ENCODE data around the gene ZNF512B. TPM values are rescaled to one million over a fixed set of nuclear protein-coding genes. Genes with fewer than 3 reads are reported as not detected.

ZNF512B gene
- total RNA-seq, 4 donors from 2014 or later = 13.4 to 24.8 (median 19.0) TPM

DNA sequence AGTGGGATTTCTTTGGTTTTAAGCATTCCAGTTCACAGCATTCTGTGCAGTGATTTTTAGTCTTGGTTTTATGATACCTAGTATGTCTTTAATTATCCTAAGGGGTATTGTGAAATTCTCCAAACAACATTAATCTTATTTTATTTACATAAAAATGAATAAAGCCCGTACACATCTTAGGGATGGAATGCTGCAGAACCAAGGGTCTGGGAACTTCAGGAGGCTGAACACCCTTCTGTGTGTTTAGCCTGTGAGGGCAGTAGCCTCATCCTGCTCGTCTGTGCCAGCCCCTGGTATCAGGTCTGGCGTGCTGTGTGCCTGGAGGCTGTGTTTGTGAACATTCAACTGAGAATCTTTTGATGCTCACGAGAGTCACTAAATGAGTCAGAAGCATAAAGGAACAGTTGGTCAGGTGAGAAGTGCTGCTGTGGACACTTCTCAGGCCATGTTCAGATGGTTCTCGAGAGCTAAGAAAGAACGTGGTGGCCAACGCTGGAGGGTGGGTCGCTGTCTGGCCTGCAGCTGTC, 41.0 kb upstream of the ZNF512B start:
- no peaks in the 10 kb centered on the region for H3K4me1 ChIP-seq
- peaks cover 22 to 60% of the 10 kb centered on the region in 2 donors for H3K36me3 ChIP-seq
- no peak for DNase-seq
- H3K4me3 ChIP-seq (replicated peaks in 1 of 3) = no peak overlapping the region
- 92% methylated on average over 8 of the region's 8 CpGs for WGBS, 2 donors
- no peak overlapping the region for H3K27ac ChIP-seq
- H3K9me3 ChIP-seq = no peaks in the 10 kb centered on the region
- H3K27me3 ChIP-seq = no peaks in the 10 kb centered on the region
- TF ChIP-seq CTCF (IDR thresholded peaks at IDR 0.05) (no peak), POLR2A (IDR thresholded peaks at IDR 0.05) (no peak)
- intact Hi-C loops (cut with DNase I) = no loop called here

DNA sequence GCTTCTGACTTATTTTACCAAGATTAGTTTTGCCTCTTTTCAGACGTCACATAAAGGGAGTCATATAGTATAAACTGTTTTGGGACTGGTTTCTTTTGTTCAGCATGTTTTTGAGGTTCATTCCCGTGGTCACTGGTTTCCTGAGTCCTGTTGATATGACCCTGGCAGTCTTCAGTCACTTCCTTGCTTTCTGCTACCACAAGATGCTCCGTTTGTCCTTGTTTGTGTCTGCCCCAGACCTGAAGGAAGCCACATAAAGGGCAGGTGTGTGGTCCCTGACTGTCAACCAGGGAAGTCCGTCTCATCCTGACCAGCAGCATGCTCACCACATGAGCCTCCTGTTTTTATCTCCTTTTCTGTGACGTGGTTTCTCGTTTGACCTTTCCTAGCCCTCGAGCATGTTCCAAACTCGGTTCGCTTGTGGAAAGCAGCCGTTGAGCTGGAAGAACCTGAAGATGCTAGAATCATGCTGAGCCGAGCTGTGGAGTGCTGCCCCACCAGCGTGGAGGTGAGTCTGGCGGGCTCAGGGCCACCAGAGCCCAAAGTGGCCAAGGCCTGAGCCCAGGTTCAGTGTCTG, 40.2 kb upstream of the ZNF512B start:
- TF ChIP-seq CTCF (IDR thresholded peaks at IDR 0.05) = no peak
- TF ChIP-seq POLR2A (IDR thresholded peaks at IDR 0.05) = no peak
- Histone ChIP-seq H3K27ac (no peak overlapping the region), H3K4me3 (replicated peaks in 1 of 3) (no peak overlapping the region), H3K27me3 (no peaks in the 10 kb centered on the region), H3K9me3 (no peaks in the 10 kb centered on the region), H3K36me3 (peaks cover 23 to 54% of the 10 kb centered on the region in 2 donors), H3K4me1 (no peaks in the 10 kb centered on the region)
- no peak for DNase-seq
- intact Hi-C loops (cut with DNase I) = no loop called here
- 93 to 94% methylated on average over 12 to 13 of the region's 13 CpGs for WGBS, 2 donors

DNA sequence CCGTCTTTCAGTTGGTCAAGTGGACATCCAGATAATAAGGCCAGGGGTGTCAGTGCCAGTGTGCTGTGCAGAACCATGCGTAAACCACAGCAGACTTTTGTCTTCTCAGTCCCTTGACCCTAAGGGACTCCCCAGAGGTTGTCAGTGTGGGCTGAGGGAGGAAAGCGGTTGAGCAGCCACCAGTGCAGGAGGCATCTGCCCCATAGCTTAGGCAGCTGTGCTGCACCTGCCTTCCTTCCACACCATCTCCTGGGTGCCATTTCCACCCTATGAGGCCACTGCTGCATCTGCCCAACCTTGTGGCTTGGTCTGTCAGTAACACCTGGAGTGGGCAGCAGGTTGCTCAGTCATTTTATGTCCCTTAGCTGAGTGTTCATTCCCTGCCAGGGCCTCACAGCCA, 37.2 kb upstream of the ZNF512B start:
- Histone ChIP-seq H3K4me3 (replicated peaks in 1 of 3) (no peak overlapping the region), H3K27ac (no peak overlapping the region), H3K36me3 (peaks cover 37 to 62% of the 10 kb centered on the region in 2 donors), H3K9me3 (no peaks in the 10 kb centered on the region), H3K27me3 (no peaks in the 10 kb centered on the region), H3K4me1 (no peaks in the 10 kb centered on the region)
- DNase-seq = no peak
- intact Hi-C loops (cut with DNase I) = no loop called here
- TF ChIP-seq POLR2A (IDR thresholded peaks at IDR 0.05) (no peak), CTCF (IDR thresholded peaks at IDR 0.05) (no peak)
- 90 to 100% methylated on average over 3 of the region's 3 CpGs for WGBS, 2 donors

DNA sequence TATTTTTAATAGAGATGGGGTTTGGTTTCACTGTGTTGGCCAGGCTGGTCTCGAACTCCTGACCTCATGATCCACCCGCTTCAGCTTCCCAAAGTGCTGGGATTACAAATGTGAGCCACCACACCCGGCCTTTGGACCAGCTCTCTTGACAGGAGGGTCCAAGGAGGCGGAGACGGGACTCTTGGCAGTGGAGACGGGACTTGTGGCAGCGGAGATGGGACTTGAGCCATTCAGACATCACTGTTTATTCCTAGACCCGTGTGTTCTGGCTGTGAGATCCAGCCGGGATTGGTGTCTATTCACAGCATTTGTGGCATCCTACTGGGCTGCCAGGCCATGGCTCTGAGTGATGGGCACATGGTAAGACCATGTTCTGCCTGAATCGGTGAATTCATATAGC, 36.8 kb upstream of the ZNF512B start:
- Histone ChIP-seq H3K4me1 (no peaks in the 10 kb centered on the region), H3K36me3 (peaks cover 37 to 64% of the 10 kb centered on the region in 2 donors), H3K9me3 (no peaks in the 10 kb centered on the region), H3K27ac (no peak overlapping the region), H3K27me3 (no peaks in the 10 kb centered on the region), H3K4me3 (replicated peaks in 1 of 3) (no peak overlapping the region)
- 91 to 98% methylated on average over 10 of the region's 10 CpGs for WGBS, 2 donors
- DNase-seq = no peak
- intact Hi-C loops (cut with DNase I) = no loop called here
- TF ChIP-seq POLR2A (IDR thresholded peaks at IDR 0.05) (no peak), CTCF (IDR thresholded peaks at IDR 0.05) (no peak)

- Histone ChIP-seq H3K27me3 (no peaks in the 10 kb centered on the region), H3K9me3 (no peaks in the 10 kb centered on the region), H3K4me1 (no peaks in the 10 kb centered on the region), H3K27ac (no peak overlapping the region), H3K4me3 (replicated peaks in 1 of 3) (no peak overlapping the region), H3K36me3 (peaks cover 37 to 64% of the 10 kb centered on the region in 2 donors)
- 77 to 79% methylated on average over 6 of the region's 6 CpGs for WGBS, 2 donors
- no peak for TF ChIP-seq POLR2A (IDR thresholded peaks at IDR 0.05)
- no peak for TF ChIP-seq CTCF (IDR thresholded peaks at IDR 0.05)
- no peak for DNase-seq
- intact Hi-C loops (cut with DNase I) = no loop called here
Observed at GRCh38 chr20:64005394-64005793, 35.7 kb upstream of the ZNF512B start.
